Renal cortex interstitium (tissue), 11 donors: ENCODE results near the gene HCST. TPM values are rescaled to one million over a fixed set of nuclear protein-coding genes. Genes with fewer than 3 reads are reported as not detected.

ENCODE experiments used
- DNase-seq, 11 donors: peaks; one replicate each; pipeline ENCODE4 v3.0.0-alpha.2; 2013; ENCODE audit warnings: low read depth in 9 of 11, low spot score in 4 of 11; ENCODE audit errors: extremely low read depth in 1 of 11
- polyA plus RNA-seq, 3 donors: library from polyadenylated mRNA; unstranded; fragments of 120-200 nt; gene quantifications; one replicate each; pipeline ENCODE4 v1.2.1, GENCODE V29; 2013; ENCODE audit not compliant: insufficient read length in 3 of 3

Gene HCST
- polyA plus RNA-seq, 3 donors, result 3.3 to 5.4 (median 5.3) TPM

DNA sequence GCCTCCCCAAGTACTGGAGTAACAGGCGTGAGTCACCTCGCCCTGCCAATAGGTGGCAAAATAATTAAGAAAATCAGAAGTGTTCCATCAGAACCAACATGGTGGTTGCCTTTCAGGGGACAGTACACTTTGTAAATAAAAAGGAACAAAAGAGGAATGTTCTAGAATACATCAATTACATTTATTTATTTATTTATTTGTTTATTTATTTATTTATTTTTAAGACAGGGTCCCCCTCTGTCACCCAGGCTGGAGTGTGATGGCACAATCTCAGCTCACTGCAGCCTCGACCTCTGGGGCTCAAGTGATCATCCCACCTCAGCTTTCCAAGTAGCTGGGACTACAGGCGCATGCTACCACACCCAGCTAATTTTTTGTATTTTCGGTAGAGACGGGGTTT is 18.7 kb downstream of the HCST start:
- DNase-seq, result no peak

DNA sequence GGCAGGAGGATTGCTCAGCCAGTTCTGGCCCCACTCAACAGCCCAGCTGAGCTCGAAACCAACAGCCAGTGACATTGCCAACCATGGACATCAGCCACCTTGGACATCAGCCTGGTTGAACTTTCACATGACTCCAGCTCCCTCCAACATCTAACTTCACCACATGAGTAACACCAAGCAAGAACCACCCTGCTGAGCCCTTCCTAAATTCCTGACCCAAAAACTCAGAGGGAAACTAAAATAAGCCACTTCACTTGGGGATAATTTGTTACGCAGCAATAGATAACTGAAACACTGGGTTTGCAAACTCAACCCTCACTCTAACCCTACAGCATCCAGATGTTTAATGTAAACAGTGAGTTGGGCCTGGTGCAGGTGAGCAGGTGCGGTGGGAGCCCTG is 23.2 kb downstream of the HCST start:
- DNase-seq, result no peak

DNA sequence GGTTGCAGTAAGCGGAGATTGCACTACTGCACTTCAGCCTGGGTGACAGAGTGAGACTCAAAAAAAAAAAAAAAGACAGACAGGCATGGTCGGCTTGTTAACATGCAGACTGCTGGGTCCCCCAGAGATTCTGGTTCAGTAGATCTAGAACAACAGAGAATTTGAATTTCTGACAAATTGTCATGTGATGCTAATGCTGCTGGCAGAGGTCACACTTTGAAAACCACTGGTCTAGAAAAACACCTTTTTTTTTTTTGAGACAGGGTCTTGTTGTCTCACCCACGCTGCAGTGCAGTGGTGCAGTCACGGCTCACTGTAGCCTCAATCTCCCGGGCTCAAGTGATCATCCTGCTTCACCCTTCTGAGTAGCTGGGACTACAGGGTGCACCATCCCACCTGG is 26.2 kb downstream of the HCST start:
- DNase-seq, result no peak

DNA sequence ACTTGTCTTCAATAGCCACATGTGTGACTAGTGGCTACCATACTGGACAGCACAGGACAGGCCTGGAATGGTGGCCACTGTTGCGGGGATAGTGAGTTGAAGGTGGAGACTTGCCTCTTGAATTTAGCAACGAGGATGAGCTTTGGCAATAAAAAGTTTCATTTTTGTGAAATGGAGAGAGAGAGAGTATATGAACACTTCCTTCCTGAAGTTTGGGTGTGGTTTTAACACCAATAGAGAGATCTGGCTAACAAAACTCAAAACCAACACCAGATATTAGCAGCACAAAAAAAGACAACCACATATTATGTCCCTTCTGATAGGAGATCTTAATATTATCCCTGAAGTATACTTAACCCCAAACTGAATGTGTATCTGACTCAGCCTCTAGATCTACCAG is 27.5 kb downstream of the HCST start:
- DNase-seq, result no peak

DNA sequence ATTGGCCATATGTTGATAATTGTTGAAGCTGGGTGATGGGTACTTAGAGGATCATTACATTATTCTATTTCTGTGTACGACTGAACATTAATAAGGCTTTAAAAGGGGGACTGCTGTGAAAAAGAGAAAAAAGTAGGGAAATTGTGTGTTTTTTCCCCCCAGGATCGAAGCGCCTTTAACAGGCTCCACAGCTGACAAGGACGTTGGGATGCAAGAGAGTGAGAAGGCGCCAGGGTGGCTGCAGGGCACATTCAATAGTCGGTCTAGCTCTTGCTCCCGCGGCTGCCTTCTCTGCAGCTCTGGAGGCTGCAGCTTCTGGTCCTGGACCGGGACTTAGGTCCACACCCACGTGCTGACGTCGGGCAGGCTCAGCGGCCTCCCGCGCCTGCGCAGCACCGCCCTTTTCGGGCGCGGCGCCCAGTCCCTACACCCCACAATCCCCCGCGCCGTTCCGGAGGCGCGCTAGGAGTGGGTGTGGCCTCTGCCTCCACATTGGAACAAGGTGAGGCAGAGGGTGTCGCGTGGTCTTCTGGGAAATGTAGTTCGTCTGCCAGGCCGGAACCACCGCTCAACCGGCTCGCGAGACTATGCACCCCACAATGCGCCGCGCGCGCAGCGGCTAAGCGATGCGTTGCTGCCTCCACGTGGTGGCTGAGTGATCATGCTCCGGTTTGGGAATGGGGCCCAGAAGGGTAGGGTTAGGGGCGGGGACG is 29.0 kb downstream of the HCST start:
- DNase-seq, result peak; percentile 98 to 100 (median 99)

DNA sequence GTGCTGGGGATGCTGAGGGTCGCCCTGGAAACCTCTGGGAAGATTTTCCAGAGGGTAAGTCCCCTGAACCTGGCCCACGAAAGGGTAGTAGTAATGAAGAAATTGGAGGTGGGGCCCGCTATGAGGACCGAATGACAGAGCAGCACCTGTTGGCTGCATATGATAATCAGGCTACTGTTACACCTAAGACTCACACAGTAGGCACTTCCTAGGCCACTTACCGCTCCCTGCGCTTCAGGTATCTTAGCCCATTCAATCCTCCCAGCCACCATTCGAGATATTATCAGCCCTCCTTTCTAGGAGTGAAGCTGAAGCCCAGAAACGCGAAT is 29.5 kb downstream of the HCST start:
- no peak for DNase-seq

DNA sequence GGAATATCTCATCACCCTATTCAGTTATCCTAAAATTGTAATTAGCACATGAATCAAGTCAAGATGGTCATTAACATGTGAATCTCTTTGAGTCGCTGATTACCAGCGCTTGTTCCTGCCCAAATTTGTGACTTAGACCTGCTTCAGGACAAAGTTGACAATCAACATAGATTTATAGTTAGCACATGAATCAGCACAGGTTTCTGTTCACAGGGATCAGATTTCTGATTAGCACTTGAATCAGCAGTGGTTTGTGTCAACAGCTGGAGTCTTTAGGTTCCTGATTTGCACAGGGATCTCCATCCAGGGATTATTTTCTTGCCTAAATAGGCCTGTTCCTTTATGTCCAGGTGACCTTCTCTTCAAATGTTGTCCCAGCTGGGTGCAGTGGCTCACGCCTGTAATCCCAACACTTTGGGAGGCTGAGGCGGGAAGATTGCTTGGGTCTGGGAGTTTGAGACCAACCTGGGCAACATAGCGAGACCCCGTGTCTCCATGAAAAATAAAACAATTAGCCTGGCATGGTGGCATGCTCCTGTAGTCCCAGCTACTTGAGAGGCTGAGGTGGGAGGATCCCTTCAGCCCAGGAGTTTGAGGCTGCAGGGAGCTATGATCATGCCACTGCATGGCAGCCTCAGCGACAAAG is 30.1 kb downstream of the HCST start:
- no peak for DNase-seq

DNA sequence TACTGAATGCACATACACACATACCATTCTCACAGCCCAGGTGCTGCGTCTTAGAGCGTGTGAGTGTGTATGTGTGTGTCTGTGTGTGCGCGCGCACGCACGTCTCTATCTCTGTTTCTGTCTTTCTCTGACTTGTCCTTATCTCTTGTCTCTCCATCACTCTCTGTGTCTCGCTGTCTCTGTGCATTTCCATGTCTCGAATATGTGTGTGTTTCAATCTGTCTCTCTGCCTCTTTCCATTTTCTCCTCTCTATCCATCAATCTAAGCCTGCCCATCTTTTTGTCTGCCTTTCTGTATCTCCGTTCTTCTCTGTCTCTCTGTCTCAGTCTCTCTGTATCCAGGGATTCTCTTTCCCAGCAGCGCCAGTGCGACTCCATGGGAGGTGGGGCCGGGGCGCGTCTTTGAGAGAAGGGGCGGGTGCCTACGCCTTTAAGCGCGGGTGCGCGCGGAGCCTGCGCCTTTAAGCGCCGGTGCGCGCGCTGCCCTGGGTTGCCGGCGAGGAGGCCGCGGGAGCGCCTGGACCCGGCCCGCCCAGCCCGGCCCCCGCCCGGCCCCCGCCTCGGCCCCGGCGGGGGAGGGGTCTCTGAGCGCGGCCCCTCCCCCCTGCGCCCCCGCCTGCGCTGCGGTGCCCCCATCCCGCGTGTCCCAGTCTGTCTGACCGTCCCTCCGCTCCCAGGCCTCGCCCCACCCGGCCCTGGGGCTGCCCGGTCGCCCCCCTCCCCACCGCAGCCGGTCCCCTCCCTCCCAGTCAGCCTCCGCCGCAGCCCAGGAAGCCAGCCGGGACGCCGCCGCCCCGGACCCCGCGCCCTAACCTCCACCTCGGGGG is 33.8 kb downstream of the HCST start, which contains the start of gene LRFN3:
Gene LRFN3 (plus strand): TSS at position 464 of the 827 bp plus-strand sequence. CDS start 3,052 bp downstream, outside the sequence.
- peak in 9 of 11 donors; percentile 44 to 68 (median 57) for DNase-seq

DNA sequence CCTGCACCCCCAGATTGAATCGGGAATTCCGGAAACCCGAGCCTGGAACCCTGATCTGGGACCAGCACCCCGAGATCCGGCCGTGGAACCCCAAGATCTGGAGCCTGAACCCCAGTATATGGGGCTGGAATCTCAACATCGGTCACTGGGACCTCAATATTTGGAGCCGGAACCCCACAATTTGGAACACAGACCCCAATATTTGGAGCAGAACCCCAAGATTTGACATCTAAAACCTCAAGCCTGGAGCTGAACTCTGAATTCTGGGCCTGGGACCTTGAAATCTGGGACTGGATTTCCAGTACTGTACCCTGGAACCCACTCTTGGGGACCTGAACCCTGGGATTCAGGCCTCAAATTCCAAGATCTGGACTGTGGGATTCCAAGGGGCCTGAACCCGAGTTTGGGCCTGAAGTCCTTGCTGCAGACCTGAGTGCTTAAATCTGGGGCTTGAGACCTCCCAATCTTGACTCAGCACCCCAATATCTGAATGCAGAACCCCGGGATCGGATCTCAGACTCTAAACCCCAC is 34.5 kb downstream of the HCST start:
- no peak for DNase-seq

DNA sequence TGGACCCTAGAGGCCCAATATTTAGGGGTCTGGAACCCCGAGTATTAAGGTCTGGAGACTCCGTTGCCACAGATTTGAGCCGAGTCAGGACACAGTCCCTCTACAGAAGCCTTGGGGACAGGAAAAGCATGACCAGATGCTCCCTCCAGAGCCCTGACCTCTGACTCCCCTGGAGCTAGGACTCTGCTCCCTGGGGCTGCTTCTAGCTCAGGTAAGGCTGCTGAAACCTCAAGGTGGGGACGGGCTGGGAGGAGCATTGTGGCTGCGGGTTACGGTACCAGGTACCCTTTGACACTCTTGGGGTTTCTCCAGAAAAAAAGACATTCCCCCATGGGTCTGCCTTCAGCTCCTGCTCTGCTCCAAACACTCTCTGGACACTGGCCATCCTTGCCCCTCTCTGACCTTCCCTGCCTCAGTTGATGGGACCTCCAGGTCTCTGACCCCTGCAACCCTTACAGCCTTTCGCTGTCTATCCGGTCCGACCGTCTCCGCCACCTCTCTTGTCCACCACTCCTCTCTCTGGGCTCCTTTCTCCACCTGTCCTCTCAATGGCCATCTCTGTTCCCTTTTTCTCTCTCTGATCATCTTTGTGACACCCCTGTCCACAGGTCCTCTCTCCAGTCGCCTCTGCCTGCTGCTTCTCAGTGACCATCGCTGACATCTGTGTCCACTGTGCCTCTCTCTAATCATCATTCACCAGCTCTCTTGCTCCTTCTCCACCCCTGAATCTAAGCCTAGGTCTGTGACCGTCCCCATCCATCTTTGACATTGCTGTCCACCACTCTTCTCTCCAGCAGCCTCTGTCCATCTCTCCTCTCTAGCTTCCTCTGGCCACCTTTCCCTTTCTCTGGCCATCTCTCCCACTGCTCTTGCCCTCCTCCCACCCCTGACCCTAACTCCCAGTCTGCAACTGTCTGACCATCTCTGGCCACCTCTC is 35.3 kb downstream of the HCST start:
- DNase-seq, result no peak

DNA sequence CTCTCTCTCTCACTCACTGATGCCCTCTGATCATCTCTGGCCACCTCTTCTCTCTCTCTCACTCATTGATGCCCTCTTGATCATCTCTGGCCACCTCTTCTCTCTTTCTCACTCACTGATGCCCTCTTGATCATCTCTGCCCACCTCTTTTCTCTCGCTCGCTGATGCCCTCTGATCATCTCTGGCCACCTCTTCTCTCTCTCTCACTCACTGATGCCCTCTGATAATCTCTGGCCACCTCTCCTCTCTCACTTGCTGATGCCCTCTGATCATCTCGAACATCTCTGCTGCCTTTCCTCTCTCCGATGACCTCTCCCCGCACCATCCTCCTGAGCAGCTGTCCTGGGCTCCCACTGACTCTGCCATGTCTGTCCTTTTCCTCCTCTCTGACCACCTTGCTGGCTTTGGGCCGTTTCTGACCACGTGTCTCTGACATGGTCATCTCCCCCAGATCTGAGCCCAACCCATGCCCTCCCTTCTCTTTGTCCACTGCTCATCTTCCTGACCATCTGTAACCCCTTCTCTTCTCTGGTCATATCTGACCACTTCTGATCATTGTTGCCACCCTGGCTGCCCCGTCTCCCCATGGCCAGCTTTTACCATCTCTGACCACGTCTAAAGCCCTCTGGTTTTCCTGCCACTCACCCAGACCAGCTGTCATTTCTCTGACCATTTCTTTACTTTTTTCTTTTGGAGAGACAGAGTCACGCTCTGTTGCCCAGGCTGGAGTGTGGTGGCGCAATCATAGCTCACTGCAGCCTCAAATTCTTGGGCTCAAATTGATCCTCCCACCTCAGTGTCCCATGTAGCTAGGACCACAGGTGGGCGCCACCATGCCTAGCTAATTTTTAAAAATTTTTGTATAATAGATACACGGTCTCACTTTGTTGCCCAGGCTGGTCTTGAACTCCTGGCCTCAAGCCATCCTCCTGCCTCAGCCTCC is 36.2 kb downstream of the HCST start:
- DNase-seq, result no peak

DNA sequence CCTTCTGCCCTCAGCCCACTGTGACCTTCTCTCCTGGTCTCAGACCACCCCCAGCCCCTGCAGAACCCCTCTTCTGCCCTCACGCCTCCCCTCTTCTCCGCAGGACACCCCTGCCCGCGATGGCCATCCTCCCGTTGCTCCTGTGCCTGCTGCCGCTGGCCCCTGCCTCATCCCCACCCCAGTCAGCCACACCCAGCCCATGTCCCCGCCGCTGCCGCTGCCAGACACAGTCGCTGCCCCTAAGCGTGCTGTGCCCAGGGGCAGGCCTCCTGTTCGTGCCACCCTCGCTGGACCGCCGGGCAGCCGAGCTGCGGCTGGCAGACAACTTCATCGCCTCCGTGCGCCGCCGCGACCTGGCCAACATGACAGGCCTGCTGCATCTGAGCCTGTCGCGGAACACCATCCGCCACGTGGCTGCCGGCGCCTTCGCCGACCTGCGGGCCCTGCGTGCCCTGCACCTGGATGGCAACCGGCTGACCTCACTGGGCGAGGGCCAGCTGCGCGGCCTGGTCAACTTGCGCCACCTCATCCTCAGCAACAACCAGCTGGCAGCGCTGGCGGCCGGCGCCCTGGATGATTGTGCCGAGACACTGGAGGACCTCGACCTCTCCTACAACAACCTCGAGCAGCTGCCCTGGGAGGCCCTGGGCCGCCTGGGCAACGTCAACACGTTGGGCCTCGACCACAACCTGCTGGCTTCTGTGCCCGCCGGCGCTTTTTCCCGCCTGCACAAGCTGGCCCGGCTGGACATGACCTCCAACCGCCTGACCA is 37.2 kb downstream of the HCST start:
- no peak for DNase-seq

DNA sequence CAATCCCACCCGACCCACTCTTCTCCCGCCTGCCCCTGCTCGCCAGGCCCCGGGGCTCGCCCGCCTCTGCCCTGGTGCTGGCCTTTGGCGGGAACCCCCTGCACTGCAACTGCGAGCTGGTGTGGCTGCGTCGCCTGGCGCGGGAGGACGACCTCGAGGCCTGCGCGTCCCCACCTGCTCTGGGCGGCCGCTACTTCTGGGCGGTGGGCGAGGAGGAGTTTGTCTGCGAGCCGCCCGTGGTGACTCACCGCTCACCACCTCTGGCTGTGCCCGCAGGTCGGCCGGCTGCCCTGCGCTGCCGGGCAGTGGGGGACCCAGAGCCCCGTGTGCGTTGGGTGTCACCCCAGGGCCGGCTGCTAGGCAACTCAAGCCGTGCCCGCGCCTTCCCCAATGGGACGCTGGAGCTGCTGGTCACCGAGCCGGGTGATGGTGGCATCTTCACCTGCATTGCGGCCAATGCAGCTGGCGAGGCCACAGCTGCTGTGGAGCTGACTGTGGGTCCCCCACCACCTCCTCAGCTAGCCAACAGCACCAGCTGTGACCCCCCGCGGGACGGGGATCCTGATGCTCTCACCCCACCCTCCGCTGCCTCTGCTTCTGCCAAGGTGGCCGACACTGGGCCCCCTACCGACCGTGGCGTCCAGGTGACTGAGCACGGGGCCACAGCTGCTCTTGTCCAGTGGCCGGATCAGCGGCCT is 37.9 kb downstream of the HCST start:
- DNase-seq, result no peak

DNA sequence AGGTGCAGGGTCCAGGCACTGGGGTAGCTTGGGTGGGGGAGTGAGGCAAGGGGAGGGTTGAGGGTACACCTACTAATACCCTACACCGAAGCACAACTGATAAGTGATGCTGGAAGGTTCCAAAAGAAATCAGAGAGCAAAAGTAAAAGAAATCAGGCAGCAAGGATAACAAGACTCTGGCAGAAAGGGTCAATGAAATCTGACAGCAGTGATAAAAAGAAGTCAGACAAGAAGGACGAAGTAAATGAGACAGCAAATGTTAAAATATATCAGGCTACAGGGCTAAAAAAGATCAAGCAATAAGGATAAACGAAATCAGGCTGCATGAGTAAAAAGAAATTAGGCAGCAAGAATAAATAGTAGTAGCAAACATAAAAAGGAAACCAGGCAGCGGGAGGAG is 38.5 kb downstream of the HCST start:
- DNase-seq, result no peak

DNA sequence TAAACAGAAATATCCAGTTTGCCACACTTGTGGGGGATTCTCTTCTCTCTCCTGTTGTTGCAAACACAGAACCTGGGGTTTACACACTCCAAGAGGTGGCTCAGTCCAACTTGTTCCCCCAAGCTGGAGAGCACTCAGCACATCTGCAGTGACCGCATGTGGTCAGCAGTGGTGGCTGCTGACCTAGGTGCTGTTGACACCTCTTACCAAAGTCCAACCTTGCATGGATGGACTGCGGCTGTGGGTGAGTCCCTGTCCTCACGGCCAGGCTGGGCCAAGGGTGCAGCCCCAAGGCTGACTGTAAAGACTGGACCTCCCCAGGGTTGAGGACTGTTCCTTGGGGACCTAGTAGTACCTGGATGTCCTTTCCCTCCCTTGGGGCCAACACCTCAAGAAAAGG is 39.9 kb downstream of the HCST start:
- DNase-seq, result no peak
